HepG2 (cell line): Measurements from ENCODE around the gene PTMA. TPM values are rescaled to one million over a fixed set of nuclear protein-coding genes. Genes with fewer than 3 reads are reported as not detected.

ENCODE experiments used
- CBFB ChIP-seq: sonication (generic); formaldehyde crosslinking; IDR thresholded peaks from 2 replicates; pipeline ENCODE4 v1.4.0; 2020; ENCODE audit warnings: missing genetic modification reagents
- CCAR2 ChIP-seq: fragments of 200-400 bp; formaldehyde crosslinking; optimal IDR thresholded peaks from 2 replicates; pipeline ENCODE3; 2018; ENCODE audit warnings: low read depth, mild to moderate bottlenecking, low read length, moderate library complexity
- ERF ChIP-seq: IDR thresholded peaks from 2 replicates; pipeline ENCODE4 v1.6.1; 2018; ENCODE audit warnings: missing biosample characterization, missing genetic modification reagents
- FOXJ3 ChIP-seq: sonication (generic); formaldehyde crosslinking; IDR thresholded peaks from 2 replicates; pipeline ENCODE4 v1.4.0; 2020; ENCODE audit warnings: missing genetic modification reagents, mild to moderate bottlenecking, borderline replicate concordance
- GABPB1 ChIP-seq: IDR thresholded peaks from 2 replicates; pipeline ENCODE4 v1.6.1; 2016; ENCODE audit warnings: mild to moderate bottlenecking, missing genetic modification reagents, moderate library complexity, missing compliant biosample characterization
- HHEX ChIP-seq: IDR thresholded peaks from 2 replicates; pipeline ENCODE4 v1.6.1; 2016; ENCODE audit warnings: control low read depth
- HOXA3 ChIP-seq: sonication (generic); formaldehyde crosslinking; IDR thresholded peaks from 2 replicates; pipeline ENCODE4 v1.5.0; 2020; ENCODE audit warnings: missing genetic modification reagents
- KAT7 ChIP-seq: IDR thresholded peaks from 2 replicates; pipeline ENCODE4 v1.6.1; 2018; ENCODE audit warnings: borderline replicate concordance, missing compliant biosample characterization
- MAFG ChIP-seq: sonication (generic); formaldehyde crosslinking; IDR thresholded peaks from 2 replicates; pipeline ENCODE4 v1.5.1; 2020; ENCODE audit warnings: mild to moderate bottlenecking, missing genetic modification reagents
- PRPF4 ChIP-seq: fragments of 200-400 bp; formaldehyde crosslinking; IDR thresholded peaks from 2 replicates; pipeline ENCODE4 v1.6.1; 2016; ENCODE audit warnings: low read length, low read depth; ENCODE audit not compliant: poor library complexity, severe bottlenecking
- RBAK ChIP-seq: sonication (generic); formaldehyde crosslinking; IDR thresholded peaks from 2 replicates; pipeline ENCODE4 v1.5.1; 2020; ENCODE audit warnings: mild to moderate bottlenecking, missing genetic modification reagents
- RFX3 ChIP-seq: IDR thresholded peaks from 2 replicates; pipeline ENCODE4 v1.6.1; 2016; ENCODE audit warnings: missing biosample characterization, missing genetic modification reagents
- SIX4 ChIP-seq: sonication (generic); formaldehyde crosslinking; IDR thresholded peaks from 2 replicates; pipeline ENCODE4 v1.4.0; 2020; ENCODE audit warnings: missing genetic modification reagents
- SMARCE1 ChIP-seq: fragments of 450-650 bp; IDR thresholded peaks from 2 replicates; pipeline ENCODE4 v1.6.1; 2017; ENCODE audit warnings: borderline replicate concordance
- SRY ChIP-seq: sonication (generic); formaldehyde crosslinking; IDR thresholded peaks from 2 replicates; pipeline ENCODE4 v1.8.0; 2022; ENCODE audit warnings: mild to moderate bottlenecking, missing genetic modification reagents
- TBX3 ChIP-seq: fragments of 450-650 bp; IDR thresholded peaks from 2 replicates; pipeline ENCODE4 v1.6.1; 2017; ENCODE audit warnings: antibody characterized with exemption, mild to moderate bottlenecking, inconsistent platforms, borderline replicate concordance
- ZNF225 ChIP-seq: sonication (generic); formaldehyde crosslinking; IDR thresholded peaks from 2 replicates; pipeline ENCODE4 v1.4.0; 2020; ENCODE audit warnings: mild to moderate bottlenecking, missing genetic modification reagents
- ZNF263 ChIP-seq: sonication (generic); formaldehyde crosslinking; IDR thresholded peaks from 2 replicates; pipeline ENCODE4 v1.4.0; 2020; ENCODE audit warnings: missing genetic modification reagents
- ZNF337 ChIP-seq: sonication (generic); formaldehyde crosslinking; IDR thresholded peaks from 2 replicates; pipeline ENCODE4 v1.5.1; 2020; ENCODE audit warnings: missing genetic modification reagents, low read depth, mild to moderate bottlenecking, borderline replicate concordance
- ZNF7 ChIP-seq: IDR thresholded peaks from 2 replicates; pipeline ENCODE4 v1.6.1; 2016; ENCODE audit warnings: missing biosample characterization, missing genetic modification reagents
- ZNF724P ChIP-seq: sonication (generic); formaldehyde crosslinking; IDR thresholded peaks from 2 replicates; pipeline ENCODE4 v1.8.0; 2022; ENCODE audit warnings: missing genetic modification reagents, borderline replicate concordance
- ZNF816 ChIP-seq: sonication (generic); formaldehyde crosslinking; IDR thresholded peaks from 2 replicates; pipeline ENCODE4 v1.8.0; 2022; ENCODE audit warnings: missing genetic modification reagents, mild to moderate bottlenecking, borderline replicate concordance
- polyA plus RNA-seq, 8 experiments: library from polyadenylated mRNA; depleted of rRNA in 3 of 8; stranded (reverse) in 7 of 8; unstranded in 1 of 8; fragments of >200 nt; fragmentation: Illumina TruSeq in 4 of 8; extraction: Trizol in 4 of 8; gene quantifications; 2 replicates each; pipeline versions ENCODE4 v1.2.1 to v1.2.3, GENCODE V29; 2011 to 2016; ENCODE audit warnings: low read depth in 4 of 8, missing spikeins in 1 of 8, mixed read lengths in 1 of 8; ENCODE audit not compliant: insufficient read depth in 1 of 8
- total RNA-seq, 5 experiments: library from RNA; depleted of rRNA; stranded (reverse); fragments of >200 nt; fragmentation: Illumina TruSeq; extraction: Trizol; gene quantifications; 2 replicates each; pipeline ENCODE4 v1.2.3, GENCODE V29; 2016; ENCODE audit warnings: low read depth in 1 of 5
- TF ChIP-seq, protein P1 (sequence below): sonication (generic); formaldehyde crosslinking; IDR thresholded peaks from 2 replicates; pipeline ENCODE4 v1.5.1; 2020; ENCODE audit warnings: missing genetic modification reagents, mild to moderate bottlenecking, borderline replicate concordance
- TF ChIP-seq, protein P2 (sequence below): sonication (generic); formaldehyde crosslinking; IDR thresholded peaks from 2 replicates; pipeline ENCODE4 v1.5.0; 2020; ENCODE audit warnings: mild to moderate bottlenecking, missing genetic modification reagents
- TF ChIP-seq, protein P3 (sequence below): sonication (generic); formaldehyde crosslinking; IDR thresholded peaks from 2 replicates; pipeline ENCODE4 v1.8.0; 2022; ENCODE audit warnings: mild to moderate bottlenecking, missing genetic modification reagents

The PTMA gene
- total and polyA plus RNA-seq, 2 of the 13 experiments (the other 11 are each of a cell fraction or from before 2014, with no cell fraction given): 190 to 1,086 TPM

DNA sequence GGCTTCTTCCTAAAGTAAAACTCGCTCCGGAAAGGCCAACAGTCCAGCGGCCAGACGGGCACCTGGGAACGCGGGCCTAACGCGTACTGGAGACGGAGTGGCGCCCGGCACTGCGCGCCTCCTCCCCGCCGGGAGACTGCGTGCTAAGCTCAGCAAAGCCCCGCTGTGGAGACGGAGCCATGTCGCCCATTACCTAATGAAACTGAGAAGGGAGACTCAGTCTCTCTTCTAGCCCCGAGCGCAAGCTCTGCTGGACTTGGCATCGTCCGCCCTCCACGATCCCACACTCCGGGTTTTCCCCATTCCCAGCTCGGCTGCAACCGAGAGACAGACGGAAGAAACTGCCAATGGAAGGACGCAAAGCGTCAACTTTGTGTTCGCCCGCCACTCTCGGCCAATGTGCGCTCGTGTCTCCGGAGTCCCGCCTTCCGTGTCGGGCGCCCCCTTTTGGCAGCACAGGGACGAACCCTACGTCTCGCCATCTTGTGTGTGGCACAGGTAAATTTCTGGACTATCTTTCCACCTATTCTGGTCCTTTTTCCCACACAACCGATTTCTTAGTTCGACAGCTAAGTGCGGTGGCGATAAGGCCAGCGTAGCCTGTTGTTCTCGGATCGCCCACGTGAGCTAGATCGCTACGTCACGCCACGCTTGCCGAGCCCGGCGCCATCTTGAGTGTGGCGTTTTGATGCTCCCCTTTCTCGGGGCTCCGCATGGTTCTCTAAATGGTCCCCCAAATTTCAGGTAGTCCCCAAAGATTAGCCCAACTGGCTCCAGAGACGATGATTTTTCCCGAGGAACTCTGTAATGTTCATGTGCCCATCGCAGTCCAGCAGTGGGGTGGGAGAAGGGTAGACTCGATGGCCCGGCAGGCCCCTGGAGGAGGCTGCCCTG lies 1.3 kb upstream of the PTMA start (continued):
- TF ChIP-seq HHEX (CRISPR knock-in tag) (no peak), ZNF816 (CRISPR knock-in tag) (peak; percentile 55; the same call in 1 of the 2 replicates), ZNF724P (peak; percentile 93; the same call in 1 of the 2 replicates), MAFG (CRISPR knock-in tag) (no peak), RFX3 (CRISPR knock-in tag) (0 out of 2 replicates have a peak, but pooled peaks have one; percentile 5), SMARCE1 (no peak), ERF (CRISPR knock-in tag) (no peak), SRY (CRISPR knock-in tag) (0 out of 2 replicates have a peak, but pooled peaks have one; percentile 26), ZNF337 (CRISPR knock-in tag) (no peak; the same call in 1 of the 2 replicates), HOXA3 (CRISPR knock-in tag) (peak; percentile 96), ZNF7 (CRISPR knock-in tag) (no peak; the same call in 1 of the 2 replicates), CCAR2 (no peak), ZNF263 (CRISPR knock-in tag) (no peak), FOXJ3 (CRISPR knock-in tag) (peak; percentile 41), KAT7 (CRISPR knock-in tag) (peak; percentile 55), SIX4 (CRISPR knock-in tag) (no peak), GABPB1 (peak; percentile 85), RBAK (no peak), CBFB (CRISPR knock-in tag) (peak; percentile 86), PRPF4 (no peak), ZNF225 (CRISPR knock-in tag) (peak; percentile 7; the same call in 1 of the 2 replicates), TBX3 (peak; percentile 51; the same call in 1 of the 2 replicates)
- TF ChIP-seq, protein P1, sequence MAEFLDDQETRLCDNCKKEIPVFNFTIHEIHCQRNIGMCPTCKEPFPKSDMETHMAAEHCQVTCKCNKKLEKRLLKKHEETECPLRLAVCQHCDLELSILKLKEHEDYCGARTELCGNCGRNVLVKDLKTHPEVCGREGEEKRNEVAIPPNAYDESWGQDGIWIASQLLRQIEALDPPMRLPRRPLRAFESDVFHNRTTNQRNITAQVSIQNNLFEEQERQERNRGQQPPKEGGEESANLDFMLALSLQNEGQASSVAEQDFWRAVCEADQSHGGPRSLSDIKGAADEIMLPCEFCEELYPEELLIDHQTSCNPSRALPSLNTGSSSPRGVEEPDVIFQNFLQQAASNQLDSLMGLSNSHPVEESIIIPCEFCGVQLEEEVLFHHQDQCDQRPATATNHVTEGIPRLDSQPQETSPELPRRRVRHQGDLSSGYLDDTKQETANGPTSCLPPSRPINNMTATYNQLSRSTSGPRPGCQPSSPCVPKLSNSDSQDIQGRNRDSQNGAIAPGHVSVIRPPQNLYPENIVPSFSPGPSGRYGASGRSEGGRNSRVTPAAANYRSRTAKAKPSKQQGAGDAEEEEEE (CRISPR knock-in tag): 0 out of 2 replicates have a peak, but pooled peaks have one; percentile 21
- TF ChIP-seq, protein P2, sequence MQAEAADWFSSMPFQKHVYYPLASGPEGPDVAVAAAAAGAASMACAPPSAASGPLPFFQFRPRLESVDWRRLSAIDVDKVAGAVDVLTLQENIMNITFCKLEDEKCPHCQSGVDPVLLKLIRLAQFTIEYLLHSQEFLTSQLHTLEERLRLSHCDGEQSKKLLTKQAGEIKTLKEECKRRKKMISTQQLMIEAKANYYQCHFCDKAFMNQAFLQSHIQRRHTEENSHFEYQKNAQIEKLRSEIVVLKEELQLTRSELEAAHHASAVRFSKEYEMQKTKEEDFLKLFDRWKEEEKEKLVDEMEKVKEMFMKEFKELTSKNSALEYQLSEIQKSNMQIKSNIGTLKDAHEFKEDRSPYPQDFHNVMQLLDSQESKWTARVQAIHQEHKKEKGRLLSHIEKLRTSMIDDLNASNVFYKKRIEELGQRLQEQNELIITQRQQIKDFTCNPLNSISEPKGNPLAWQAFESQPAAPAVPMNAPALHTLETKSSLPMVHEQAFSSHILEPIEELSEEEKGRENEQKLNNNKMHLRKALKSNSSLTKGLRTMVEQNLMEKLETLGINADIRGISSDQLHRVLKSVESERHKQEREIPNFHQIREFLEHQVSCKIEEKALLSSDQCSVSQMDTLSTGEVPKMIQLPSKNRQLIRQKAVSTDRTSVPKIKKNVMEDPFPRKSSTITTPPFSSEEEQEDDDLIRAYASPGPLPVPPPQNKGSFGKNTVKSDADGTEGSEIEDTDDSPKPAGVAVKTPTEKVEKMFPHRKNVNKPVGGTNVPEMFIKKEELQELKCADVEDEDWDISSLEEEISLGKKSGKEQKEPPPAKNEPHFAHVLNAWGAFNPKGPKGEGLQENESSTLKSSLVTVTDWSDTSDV (CRISPR knock-in tag): no peak
- TF ChIP-seq, protein P3, sequence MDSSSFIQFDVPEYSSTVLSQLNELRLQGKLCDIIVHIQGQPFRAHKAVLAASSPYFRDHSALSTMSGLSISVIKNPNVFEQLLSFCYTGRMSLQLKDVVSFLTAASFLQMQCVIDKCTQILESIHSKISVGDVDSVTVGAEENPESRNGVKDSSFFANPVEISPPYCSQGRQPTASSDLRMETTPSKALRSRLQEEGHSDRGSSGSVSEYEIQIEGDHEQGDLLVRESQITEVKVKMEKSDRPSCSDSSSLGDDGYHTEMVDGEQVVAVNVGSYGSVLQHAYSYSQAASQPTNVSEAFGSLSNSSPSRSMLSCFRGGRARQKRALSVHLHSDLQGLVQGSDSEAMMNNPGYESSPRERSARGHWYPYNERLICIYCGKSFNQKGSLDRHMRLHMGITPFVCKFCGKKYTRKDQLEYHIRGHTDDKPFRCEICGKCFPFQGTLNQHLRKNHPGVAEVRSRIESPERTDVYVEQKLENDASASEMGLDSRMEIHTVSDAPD (CRISPR knock-in tag): peak; percentile 63; the same call in 1 of the 2 replicates
